GM18519 (cell line): ENCODE measurements around the gene BCAS1.

ENCODE experiments used
- ATAC-seq: cut with Tn5 transposase; IDR thresholded peaks from one replicate; pipeline ENCODE4 v1.9.1; 2021; ENCODE audit warnings: mild to moderate bottlenecking, moderate library complexity; ENCODE audit not compliant: unreplicated experiment, low FRiP score

Gene BCAS1

GRCh38 chr20:54082100-54082499 is 11.7 kb upstream of the BCAS1 start:
- no peak for ATAC-seq

GRCh38 chr20:54079652-54080051 is 9.3 kb upstream of the BCAS1 start:
- no peak for ATAC-seq

GRCh38 chr20:54078296-54078984 is 8.0 kb upstream of the BCAS1 start:
- ATAC-seq, result peak; percentile 43

GRCh38 chr20:54076259-54076658 is 5.9 kb upstream of the BCAS1 start:
- no peak for ATAC-seq

- no peak for ATAC-seq
Observed at GRCh38 chr20:54075322-54075721, 4.9 kb upstream of the BCAS1 start.

- no peak for ATAC-seq
Observed at GRCh38 chr20:54074511-54074910, 4.1 kb upstream of the BCAS1 start.

- ATAC-seq, result no peak
Observed at GRCh38 chr20:54073288-54073687, 2.9 kb upstream of the BCAS1 start.

- no peak for ATAC-seq
Observed at GRCh38 chr20:54069501-54069971, 858 bp downstream of the BCAS1 start.

- no peak for ATAC-seq
Observed at GRCh38 chr20:54068966-54069365, 1.4 kb downstream of the BCAS1 start.

- no peak for ATAC-seq
Observed at GRCh38 chr20:54068495-54068894, 1.9 kb downstream of the BCAS1 start.

GRCh38 chr20:54067606-54068174 is 2.7 kb downstream of the BCAS1 start:
- ATAC-seq, result no peak

- no peak for ATAC-seq
Observed at GRCh38 chr20:54065601-54066038, 4.8 kb downstream of the BCAS1 start.

- no peak for ATAC-seq
Observed at GRCh38 chr20:54064939-54065338, 5.5 kb downstream of the BCAS1 start.

- no peak for ATAC-seq
Observed at GRCh38 chr20:54063992-54064676, 6.3 kb downstream of the BCAS1 start.

- no peak for ATAC-seq
Observed at GRCh38 chr20:54063580-54063979, 6.8 kb downstream of the BCAS1 start.

GRCh38 chr20:54062812-54063280 is 7.5 kb downstream of the BCAS1 start:
- ATAC-seq, result no peak

- ATAC-seq, result no peak
Observed at GRCh38 chr20:54061101-54061881, 9.1 kb downstream of the BCAS1 start.

GRCh38 chr20:54059691-54060364 is 10.6 kb downstream of the BCAS1 start:
- ATAC-seq, result no peak

GRCh38 chr20:54058420-54059139 is 11.8 kb downstream of the BCAS1 start:
- no peak for ATAC-seq
